Progenitor cell of endocrine pancreas (in vitro differentiated cells): Measurements from ENCODE around the gene RUVBL1. TPM values are rescaled to one million over a fixed set of nuclear protein-coding genes. Genes with fewer than 3 reads are reported as not detected.
A peak's percentile ranks its signal among the peaks of the same experiment; 100 is the strongest.
"Not testable (repeated sequence)": the region's sequence is repeated elsewhere in the genome, so short reads cannot be mapped to it uniquely, and the experiment has no call there.

ENCODE experiments used
- DNase-seq: peaks from one replicate; pipeline ENCODE4 v3.0.0; 2021; ENCODE audit warnings: low spot score; ENCODE audit not compliant: unreplicated experiment
- H3K27ac Mint-ChIP-seq: 2 replicates; pipeline ENCODE4 v1.8.0; 2021; ENCODE audit warnings: mild to moderate bottlenecking, moderate library complexity, mixed read lengths
- H3K27me3 Mint-ChIP-seq: 2 replicates; pipeline ENCODE4 v1.8.0; 2021; ENCODE audit warnings: mixed read lengths
- H3K36me3 Mint-ChIP-seq: 2 replicates; pipeline ENCODE4 v1.8.0; 2022; ENCODE audit warnings: mixed read lengths; ENCODE audit not compliant: insufficient read depth
- H3K4me1 Mint-ChIP-seq: 2 replicates; pipeline ENCODE4 v1.8.0; 2021; ENCODE audit warnings: low read depth, mixed read lengths
- H3K4me3 Mint-ChIP-seq: 2 replicates; pipeline ENCODE4 v1.8.0; 2021; ENCODE audit warnings: low read depth, mild to moderate bottlenecking, moderate library complexity, mixed read lengths
- H3K9me3 Mint-ChIP-seq: 2 replicates; pipeline ENCODE4 v1.8.0; 2021; ENCODE audit warnings: low read depth, mixed read lengths
- total RNA-seq: library from RNA; stranded (reverse); gene quantifications from 2 replicates; pipeline ENCODE4 v1.2.1, GENCODE V29; 2021
- TF ChIP-seq, protein P1 (sequence below): fragments of 200-600 bp; sonication (generic); IDR thresholded peaks from one replicate; pipeline ENCODE4 v1.5.0; 2021; ENCODE audit warnings: antibody characterized with exemption, mild to moderate bottlenecking; ENCODE audit not compliant: unreplicated experiment

Gene RUVBL1
- total RNA-seq, 1 donor from 2014 or later: 53.6 TPM

DNA sequence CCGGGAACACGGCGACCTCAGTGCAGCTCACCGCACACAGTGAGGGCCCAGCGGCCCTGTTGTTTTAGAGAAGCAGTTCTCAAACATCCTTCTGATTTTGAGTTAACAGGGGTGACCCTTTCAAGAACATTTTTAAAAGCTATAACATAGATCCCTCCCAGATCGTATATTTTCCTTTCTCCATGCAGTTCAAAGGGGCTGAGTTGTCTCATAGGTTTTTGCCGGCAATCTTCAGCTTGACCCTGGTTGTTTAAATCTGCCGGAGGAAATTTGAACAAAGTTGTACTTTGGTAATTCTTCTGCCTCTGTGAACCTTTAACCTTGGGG is 44.0 kb upstream of the RUVBL1 start:
- no peak for DNase-seq
- Mint-ChIP-seq H3K4me1 (peaks cover 11% of the 10 kb centered on the region), H3K36me3 (no peaks in the 10 kb centered on the region), H3K27me3 (no peaks in the 10 kb centered on the region), H3K27ac (no peak overlapping the region), H3K4me3 (no peak overlapping the region), H3K9me3 (no peaks in the 10 kb centered on the region)
- TF ChIP-seq, protein P1, sequence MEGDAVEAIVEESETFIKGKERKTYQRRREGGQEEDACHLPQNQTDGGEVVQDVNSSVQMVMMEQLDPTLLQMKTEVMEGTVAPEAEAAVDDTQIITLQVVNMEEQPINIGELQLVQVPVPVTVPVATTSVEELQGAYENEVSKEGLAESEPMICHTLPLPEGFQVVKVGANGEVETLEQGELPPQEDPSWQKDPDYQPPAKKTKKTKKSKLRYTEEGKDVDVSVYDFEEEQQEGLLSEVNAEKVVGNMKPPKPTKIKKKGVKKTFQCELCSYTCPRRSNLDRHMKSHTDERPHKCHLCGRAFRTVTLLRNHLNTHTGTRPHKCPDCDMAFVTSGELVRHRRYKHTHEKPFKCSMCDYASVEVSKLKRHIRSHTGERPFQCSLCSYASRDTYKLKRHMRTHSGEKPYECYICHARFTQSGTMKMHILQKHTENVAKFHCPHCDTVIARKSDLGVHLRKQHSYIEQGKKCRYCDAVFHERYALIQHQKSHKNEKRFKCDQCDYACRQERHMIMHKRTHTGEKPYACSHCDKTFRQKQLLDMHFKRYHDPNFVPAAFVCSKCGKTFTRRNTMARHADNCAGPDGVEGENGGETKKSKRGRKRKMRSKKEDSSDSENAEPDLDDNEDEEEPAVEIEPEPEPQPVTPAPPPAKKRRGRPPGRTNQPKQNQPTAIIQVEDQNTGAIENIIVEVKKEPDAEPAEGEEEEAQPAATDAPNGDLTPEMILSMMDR: no peak

DNA sequence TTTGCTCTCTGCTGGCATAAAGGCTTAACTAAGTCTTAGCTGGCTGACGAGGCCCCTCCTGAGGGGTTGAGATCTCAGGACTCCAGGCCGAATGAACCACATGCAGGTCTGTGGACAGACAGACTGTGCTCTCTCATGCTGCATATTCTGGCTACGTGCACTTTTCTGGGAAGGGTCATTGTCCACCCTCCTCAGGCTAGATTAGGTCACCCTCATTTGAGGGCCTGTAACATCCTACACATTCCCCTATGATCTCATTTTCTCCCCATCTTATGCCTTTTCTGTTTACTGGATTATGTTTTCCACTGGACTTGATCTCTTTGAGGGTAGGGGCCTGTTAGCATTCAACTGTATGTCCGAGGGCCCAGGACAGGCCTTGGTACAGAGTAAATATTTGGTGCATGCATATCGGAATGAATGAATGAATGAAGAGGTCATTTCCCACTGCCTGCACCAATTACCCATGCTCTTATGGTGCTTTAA is 43.4 kb upstream of the RUVBL1 start:
- Mint-ChIP-seq H3K4me3 (no peak overlapping the region), H3K27ac (no peak overlapping the region), H3K4me1 (peaks cover 11% of the 10 kb centered on the region), H3K27me3 (no peaks in the 10 kb centered on the region), H3K36me3 (no peaks in the 10 kb centered on the region), H3K9me3 (no peaks in the 10 kb centered on the region)
- TF ChIP-seq, protein P1: no peak
- DNase-seq: no peak

DNA sequence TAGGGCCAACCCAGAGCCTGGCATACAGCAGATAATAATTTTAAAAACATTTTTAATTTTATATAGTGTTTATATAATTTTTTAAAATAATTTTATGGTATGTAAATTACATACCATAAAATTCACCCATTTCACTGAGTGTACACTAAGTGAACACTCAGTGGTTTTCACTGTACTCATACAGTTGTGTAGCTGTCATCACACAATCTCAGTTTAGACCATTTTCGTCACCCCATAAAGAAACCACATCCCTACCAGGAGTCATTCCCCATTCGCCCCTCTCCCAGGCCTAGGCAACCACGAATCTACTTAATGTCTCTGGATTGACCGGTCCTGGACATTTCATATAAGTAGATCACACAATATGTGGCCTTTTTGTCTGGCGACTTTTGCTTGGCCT is 39.8 kb upstream of the RUVBL1 start:
- no peaks in the 10 kb centered on the region for H3K9me3 Mint-ChIP-seq
- no peaks in the 10 kb centered on the region for H3K36me3 Mint-ChIP-seq
- DNase-seq: no peak
- H3K4me3 Mint-ChIP-seq: no peak overlapping the region
- H3K27me3 Mint-ChIP-seq: no peaks in the 10 kb centered on the region
- peaks cover 8% of the 10 kb centered on the region for H3K4me1 Mint-ChIP-seq
- TF ChIP-seq, protein P1: no peak
- no peak overlapping the region for H3K27ac Mint-ChIP-seq

DNA sequence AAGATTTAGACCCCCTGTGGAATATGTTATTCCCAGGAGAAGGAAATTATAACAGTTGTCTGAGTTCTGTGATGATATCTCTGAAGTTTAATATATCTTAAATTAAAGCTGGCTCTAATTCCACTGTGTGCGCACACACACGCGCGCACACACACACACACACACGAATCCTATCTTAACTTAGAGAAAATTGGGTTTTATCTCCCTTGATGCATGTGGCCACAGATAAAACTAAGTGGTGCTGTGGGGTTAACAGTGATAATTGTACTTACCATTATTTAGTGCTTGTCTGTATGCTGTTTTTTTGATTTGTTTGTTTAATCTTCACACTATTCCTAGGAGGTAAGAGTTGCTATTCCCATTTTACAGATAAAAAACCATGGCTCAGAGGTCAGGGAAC is 37.0 kb upstream of the RUVBL1 start:
- H3K4me1 Mint-ChIP-seq: no peaks in the 10 kb centered on the region
- TF ChIP-seq, protein P1: no peak
- H3K27me3 Mint-ChIP-seq: no peaks in the 10 kb centered on the region
- H3K9me3 Mint-ChIP-seq: peaks cover 4% of the 10 kb centered on the region
- no peak for DNase-seq
- H3K27ac Mint-ChIP-seq: no peak overlapping the region
- H3K4me3 Mint-ChIP-seq: no peak overlapping the region
- peaks cover 9% of the 10 kb centered on the region for H3K36me3 Mint-ChIP-seq

DNA sequence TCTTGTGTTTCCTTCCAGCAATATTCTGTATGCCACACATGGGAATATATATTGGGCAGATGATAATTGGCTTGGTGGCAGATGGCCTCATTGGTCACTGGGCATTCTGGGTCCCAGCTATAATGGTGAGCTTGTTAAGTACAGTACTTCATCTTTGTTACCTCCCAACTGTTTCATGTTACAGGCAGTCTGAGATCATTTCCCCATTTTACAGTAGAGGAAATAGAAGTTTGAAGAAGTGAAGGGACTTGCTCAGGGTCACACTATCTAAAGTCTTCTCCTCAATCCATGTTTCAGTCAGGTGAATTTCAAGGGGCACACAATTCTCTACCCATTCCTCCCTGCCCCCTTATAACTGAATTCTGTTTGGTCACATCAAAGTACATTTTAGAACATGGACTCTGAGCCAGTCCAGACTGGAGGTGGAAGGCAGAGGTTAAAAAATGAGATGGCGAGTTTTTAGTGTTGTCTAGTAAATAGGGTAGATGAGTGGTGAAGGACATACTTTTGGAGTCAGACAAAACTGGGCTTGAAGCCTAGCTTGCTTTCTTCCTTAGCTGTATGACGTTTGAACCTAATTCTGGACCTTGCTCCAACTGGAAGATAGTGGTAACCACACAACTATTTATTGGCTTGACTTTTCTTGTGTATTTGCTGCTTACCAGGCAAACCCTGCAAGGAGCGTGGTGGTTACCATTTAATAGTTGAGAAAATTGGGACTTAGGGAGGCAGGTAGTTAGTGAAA is 32.2 kb upstream of the RUVBL1 start:
- Mint-ChIP-seq H3K9me3 (peaks cover 6% of the 10 kb centered on the region), H3K27me3 (peaks cover 16% of the 10 kb centered on the region), H3K4me1 (peaks cover 3% of the 10 kb centered on the region), H3K27ac (no peak overlapping the region), H3K36me3 (peaks cover 9% of the 10 kb centered on the region), H3K4me3 (no peak overlapping the region)
- TF ChIP-seq, protein P1: no peak
- no peak for DNase-seq

DNA sequence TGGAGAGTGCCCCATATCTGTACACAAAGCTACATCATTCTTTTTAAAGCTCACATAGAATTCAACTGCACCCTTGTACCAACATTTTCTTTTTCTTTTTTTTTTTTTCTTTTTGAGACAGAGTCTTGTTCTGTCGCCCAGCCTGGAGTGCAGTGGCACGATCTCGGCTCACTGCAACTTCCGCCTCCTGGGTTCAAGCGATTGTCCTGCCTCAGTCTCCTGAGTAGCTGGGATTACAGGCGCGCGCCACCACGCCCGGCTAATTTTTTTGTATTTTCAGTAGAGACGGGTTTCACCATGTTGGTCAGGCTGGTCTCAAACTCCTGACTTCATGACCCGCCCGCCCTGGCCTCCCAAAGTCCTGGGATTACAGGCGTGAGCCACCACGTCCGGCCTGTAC is 30.7 kb upstream of the RUVBL1 start:
- not testable (repeated sequence) for H3K36me3 Mint-ChIP-seq, H3K4me1 Mint-ChIP-seq, H3K9me3 Mint-ChIP-seq, DNase-seq, H3K27ac Mint-ChIP-seq
- peak overlapping the region; percentile 84 for H3K4me3 Mint-ChIP-seq
- peaks cover 19% of the 10 kb centered on the region for H3K27me3 Mint-ChIP-seq
